T-helper 2 cell treated with Interferon-gamma antibody and Interleukin-4, amounts not matched to agents 5 μg/mL and 100 μg/mL, for 36 hours (primary cell): ENCODE data around the gene ITGB8.

Experiments
- DNase-seq: peaks from one replicate; pipeline ENCODE4 v3.0.0; 2021; ENCODE audit warnings: low spot score
- H3K27ac Mint-ChIP-seq: one replicate; pipeline ENCODE4 v1.8.0; 2021; ENCODE audit warnings: mild to moderate bottlenecking, mixed read lengths
- H3K27me3 Mint-ChIP-seq: one replicate; pipeline ENCODE4 v1.8.0; 2021; ENCODE audit warnings: low read depth, mixed read lengths
- H3K36me3 Mint-ChIP-seq: one replicate; pipeline ENCODE4 v1.8.0; 2021; ENCODE audit warnings: low read depth, mixed read lengths
- H3K4me1 Mint-ChIP-seq: one replicate; pipeline ENCODE4 v1.8.0; 2021; ENCODE audit warnings: low read depth, mixed read lengths
- H3K4me3 Mint-ChIP-seq: one replicate; pipeline ENCODE4 v1.8.0; 2022; ENCODE audit warnings: mild to moderate bottlenecking, moderate library complexity, mixed read lengths
- H3K9me3 Mint-ChIP-seq: one replicate; pipeline ENCODE4 v1.8.0; 2021; ENCODE audit warnings: mixed read lengths

ITGB8 gene

GRCh38 chr7:20417260-20417659, 86.6 kb downstream of the ITGB8 start:
- no peaks in the 10 kb centered on the region for H3K27me3 Mint-ChIP-seq
- H3K9me3 Mint-ChIP-seq: no peaks in the 10 kb centered on the region
- no peak overlapping the region for H3K4me3 Mint-ChIP-seq
- H3K36me3 Mint-ChIP-seq: no peaks in the 10 kb centered on the region
- H3K4me1 Mint-ChIP-seq: no peaks in the 10 kb centered on the region
- H3K27ac Mint-ChIP-seq: no peak overlapping the region
- no peak for DNase-seq

- Mint-ChIP-seq H3K4me1 (no peaks in the 10 kb centered on the region), H3K27ac (no peak overlapping the region), H3K36me3 (no peaks in the 10 kb centered on the region), H3K4me3 (no peak overlapping the region), H3K9me3 (no peaks in the 10 kb centered on the region), H3K27me3 (no peaks in the 10 kb centered on the region)
- DNase-seq: no peak
Measured at GRCh38 chr7:20417675-20418382, 87.1 kb downstream of the ITGB8 start.

- Mint-ChIP-seq H3K27me3 (no peaks in the 10 kb centered on the region), H3K4me1 (no peaks in the 10 kb centered on the region), H3K36me3 (no peaks in the 10 kb centered on the region), H3K4me3 (no peak overlapping the region), H3K27ac (no peak overlapping the region), H3K9me3 (no peaks in the 10 kb centered on the region)
- no peak for DNase-seq
Measured at GRCh38 chr7:20424500-20424899, 93.8 kb downstream of the ITGB8 start.

- no peaks in the 10 kb centered on the region for H3K27me3 Mint-ChIP-seq
- H3K4me3 Mint-ChIP-seq: no peak overlapping the region
- H3K4me1 Mint-ChIP-seq: no peaks in the 10 kb centered on the region
Measured at GRCh38 chr7:20430664-20431063, 100.0 kb downstream of the ITGB8 start.

GRCh38 chr7:20431146-20431545, 100.4 kb downstream of the ITGB8 start:
- Mint-ChIP-seq H3K27me3 (no peaks in the 10 kb centered on the region), H3K4me3 (no peak overlapping the region), H3K9me3 (no peaks in the 10 kb centered on the region), H3K36me3 (no peaks in the 10 kb centered on the region), H3K4me1 (no peaks in the 10 kb centered on the region), H3K27ac (no peak overlapping the region)
- DNase-seq: no peak

More at GRCh38 chr7:20430664-20431063, 100.0 kb downstream of the ITGB8 start:
- H3K27ac Mint-ChIP-seq: no peak overlapping the region
- no peaks in the 10 kb centered on the region for H3K9me3 Mint-ChIP-seq
- no peaks in the 10 kb centered on the region for H3K36me3 Mint-ChIP-seq
- DNase-seq: no peak

GRCh38 chr7:20432071-20432470, 101.4 kb downstream of the ITGB8 start:
- no peak for DNase-seq
- H3K9me3 Mint-ChIP-seq: no peaks in the 10 kb centered on the region

GRCh38 chr7:20435305-20435704, 104.6 kb downstream of the ITGB8 start:
- H3K27ac Mint-ChIP-seq: no peak overlapping the region
- no peaks in the 10 kb centered on the region for H3K27me3 Mint-ChIP-seq
- H3K4me3 Mint-ChIP-seq: no peak overlapping the region
- H3K36me3 Mint-ChIP-seq: no peaks in the 10 kb centered on the region
- no peaks in the 10 kb centered on the region for H3K4me1 Mint-ChIP-seq
- no peaks in the 10 kb centered on the region for H3K9me3 Mint-ChIP-seq
- DNase-seq: no peak

More at GRCh38 chr7:20432071-20432470, 101.4 kb downstream of the ITGB8 start:
- Mint-ChIP-seq H3K4me1 (no peaks in the 10 kb centered on the region), H3K27ac (no peak overlapping the region), H3K27me3 (no peaks in the 10 kb centered on the region), H3K36me3 (no peaks in the 10 kb centered on the region), H3K4me3 (no peak overlapping the region)

GRCh38 chr7:20438248-20438647, 107.5 kb downstream of the ITGB8 start:
- Mint-ChIP-seq H3K36me3 (no peaks in the 10 kb centered on the region), H3K27ac (no peak overlapping the region), H3K27me3 (no peaks in the 10 kb centered on the region), H3K4me3 (no peak overlapping the region), H3K4me1 (no peaks in the 10 kb centered on the region), H3K9me3 (no peaks in the 10 kb centered on the region)
- DNase-seq: no peak

GRCh38 chr7:20438694-20439376, 108.1 kb downstream of the ITGB8 start:
- Mint-ChIP-seq H3K27ac (no peak overlapping the region), H3K9me3 (no peaks in the 10 kb centered on the region), H3K36me3 (no peaks in the 10 kb centered on the region), H3K27me3 (no peaks in the 10 kb centered on the region), H3K4me1 (no peaks in the 10 kb centered on the region), H3K4me3 (no peak overlapping the region)
- no peak for DNase-seq

GRCh38 chr7:20439416-20440185, 108.9 kb downstream of the ITGB8 start:
- H3K27ac Mint-ChIP-seq: no peak overlapping the region
- H3K27me3 Mint-ChIP-seq: no peaks in the 10 kb centered on the region
- no peak for DNase-seq
- H3K4me1 Mint-ChIP-seq: no peaks in the 10 kb centered on the region
- H3K9me3 Mint-ChIP-seq: no peaks in the 10 kb centered on the region
- no peak overlapping the region for H3K4me3 Mint-ChIP-seq
- no peaks in the 10 kb centered on the region for H3K36me3 Mint-ChIP-seq

GRCh38 chr7:20440472-20441105, 109.9 kb downstream of the ITGB8 start:
- no peaks in the 10 kb centered on the region for H3K27me3 Mint-ChIP-seq
- no peak for DNase-seq
- no peaks in the 10 kb centered on the region for H3K4me1 Mint-ChIP-seq
- no peaks in the 10 kb centered on the region for H3K9me3 Mint-ChIP-seq
- no peak overlapping the region for H3K27ac Mint-ChIP-seq
- no peak overlapping the region for H3K4me3 Mint-ChIP-seq
- H3K36me3 Mint-ChIP-seq: no peaks in the 10 kb centered on the region

GRCh38 chr7:20441346-20441745, 110.6 kb downstream of the ITGB8 start:
- no peak overlapping the region for H3K27ac Mint-ChIP-seq
- H3K36me3 Mint-ChIP-seq: no peaks in the 10 kb centered on the region
- no peak for DNase-seq
- no peaks in the 10 kb centered on the region for H3K4me1 Mint-ChIP-seq
- no peaks in the 10 kb centered on the region for H3K27me3 Mint-ChIP-seq
- H3K9me3 Mint-ChIP-seq: no peaks in the 10 kb centered on the region
- no peak overlapping the region for H3K4me3 Mint-ChIP-seq

- no peak for DNase-seq
- H3K9me3 Mint-ChIP-seq: no peaks in the 10 kb centered on the region
- H3K36me3 Mint-ChIP-seq: no peaks in the 10 kb centered on the region
- no peaks in the 10 kb centered on the region for H3K4me1 Mint-ChIP-seq
- no peaks in the 10 kb centered on the region for H3K27me3 Mint-ChIP-seq
- no peak overlapping the region for H3K4me3 Mint-ChIP-seq
- H3K27ac Mint-ChIP-seq: no peak overlapping the region
Measured at GRCh38 chr7:20441991-20442441, 111.3 kb downstream of the ITGB8 start.

- no peaks in the 10 kb centered on the region for H3K27me3 Mint-ChIP-seq
- H3K36me3 Mint-ChIP-seq: no peaks in the 10 kb centered on the region
- no peak overlapping the region for H3K27ac Mint-ChIP-seq
- H3K4me1 Mint-ChIP-seq: no peaks in the 10 kb centered on the region
- H3K9me3 Mint-ChIP-seq: no peaks in the 10 kb centered on the region
- DNase-seq: no peak
- H3K4me3 Mint-ChIP-seq: no peak overlapping the region
Measured at GRCh38 chr7:20442951-20443350, 112.3 kb downstream of the ITGB8 start.
